Stimulated activated CD4-positive, alpha-beta T cell treated with anti-CD3 and anti-CD28 coated beads, Interleukin-4, amount 100 ng/mL, for 48 hours (primary cell): ENCODE data around the gene MGME1.

Experiments used
- DNase-seq, 2 donors: peaks; one replicate each; pipeline ENCODE4 v3.0.0-alpha.2; 2020; ENCODE audit warnings: low read depth in 2 of 2

Gene MGME1

GRCh38 chr20:17940224-17940971 is 28.4 kb upstream of the MGME1 start:
- DNase-seq = no peak

- no peak for DNase-seq
Observed at GRCh38 chr20:17941087-17941825, 27.6 kb upstream of the MGME1 start.

- DNase-seq = no peak
Observed at GRCh38 chr20:17941826-17942196, 27.0 kb upstream of the MGME1 start.

GRCh38 chr20:17943343-17943742 is 25.5 kb upstream of the MGME1 start:
- no peak for DNase-seq

- no peak for DNase-seq
Observed at GRCh38 chr20:17944854-17945474, 23.9 kb upstream of the MGME1 start.

GRCh38 chr20:17946040-17946439 is 22.8 kb upstream of the MGME1 start:
- DNase-seq = no peak

- no peak for DNase-seq
Observed at GRCh38 chr20:17946572-17947473, 22.0 kb upstream of the MGME1 start.

GRCh38 chr20:17947474-17947815 is 21.4 kb upstream of the MGME1 start:
- DNase-seq = no peak

GRCh38 chr20:17948442-17948841 is 20.4 kb upstream of the MGME1 start:
- no peak for DNase-seq

GRCh38 chr20:17949899-17950298 is 18.9 kb upstream of the MGME1 start:
- DNase-seq = no peak

- no peak for DNase-seq
Observed at GRCh38 chr20:17950670-17951069, 18.1 kb upstream of the MGME1 start.

GRCh38 chr20:17951323-17951722 is 17.5 kb upstream of the MGME1 start:
- DNase-seq = no peak

GRCh38 chr20:17952692-17953684 is 15.8 kb upstream of the MGME1 start:
- no peak for DNase-seq

- DNase-seq = no peak
Observed at GRCh38 chr20:17953935-17954334, 14.9 kb upstream of the MGME1 start.

GRCh38 chr20:17955302-17955701 is 13.5 kb upstream of the MGME1 start:
- DNase-seq = no peak

- no peak for DNase-seq
Observed at GRCh38 chr20:17956099-17956685, 12.6 kb upstream of the MGME1 start.

GRCh38 chr20:17957505-17958363 is 11.1 kb upstream of the MGME1 start:
- no peak for DNase-seq

- no peak for DNase-seq
Observed at GRCh38 chr20:17958373-17959256, 10.2 kb upstream of the MGME1 start.
